Measurements from ENCODE around the gene ZBTB8OS.

DNA sequence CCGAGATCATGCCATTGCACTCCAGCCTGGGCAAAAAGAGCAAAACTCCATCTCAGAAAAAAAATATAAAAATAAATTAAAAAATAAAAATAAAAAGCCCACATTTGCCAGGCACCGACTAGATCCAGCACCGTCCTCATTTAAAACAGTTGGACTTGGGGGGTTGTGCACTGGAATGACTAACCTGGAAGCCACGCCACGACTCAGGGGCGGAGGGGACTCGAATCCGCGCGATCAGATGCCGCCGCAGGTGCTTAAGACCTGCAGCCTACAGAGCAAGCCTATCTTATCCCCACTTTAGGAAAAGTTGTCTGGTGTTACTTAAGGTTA lies 38.5 kb downstream of the ZBTB8OS start:
- TF ChIP-seq POLR2A (IDR thresholded peaks at IDR 0.05; ENCODE audit: low read length) (no peak), GATA1 (IDR thresholded peaks at IDR 0.05; ENCODE audit: low read depth, low read length) (no peak)
